GM10847 (cell line): ENCODE data around the gene IL27RA.
A peak's percentile ranks its signal among the peaks of the same experiment; 100 is the strongest.

ENCODE experiments used
- POLR2A ChIP-seq: IDR thresholded peaks from 2 replicates; pipeline ENCODE4 v1.6.1; 2011; ENCODE audit not compliant: insufficient read length; ENCODE audit errors: extremely low read depth

IL27RA gene

GRCh38 chr19:14006766-14007562 lies 24.6 kb upstream of the IL27RA start:
- peak; percentile 34 for TF ChIP-seq POLR2A

GRCh38 chr19:14012378-14012915 lies 19.1 kb upstream of the IL27RA start:
- TF ChIP-seq POLR2A, result no peak

GRCh38 chr19:14015524-14016035 lies 16.0 kb upstream of the IL27RA start:
- no peak for TF ChIP-seq POLR2A

DNA sequence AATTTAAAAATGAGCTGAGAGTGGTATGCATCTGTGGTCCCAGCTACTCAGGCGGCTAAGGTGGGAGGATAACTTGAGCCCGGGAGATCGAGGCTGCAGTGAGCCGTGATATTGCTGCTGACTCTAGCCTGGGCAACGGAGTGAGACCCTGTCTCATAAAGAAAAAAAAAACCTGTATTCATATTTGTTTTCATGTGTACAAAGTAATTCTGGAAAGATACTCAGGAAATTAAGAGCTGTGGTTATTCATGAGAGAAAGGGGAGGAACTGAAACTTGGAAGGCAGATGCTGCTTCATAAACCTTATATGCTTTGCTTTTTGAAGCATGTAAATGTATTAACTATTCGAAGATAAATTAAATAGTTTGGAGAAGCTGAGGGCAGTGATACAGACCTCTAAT lies 12.5 kb upstream of the IL27RA start:
- no peak for TF ChIP-seq POLR2A

DNA sequence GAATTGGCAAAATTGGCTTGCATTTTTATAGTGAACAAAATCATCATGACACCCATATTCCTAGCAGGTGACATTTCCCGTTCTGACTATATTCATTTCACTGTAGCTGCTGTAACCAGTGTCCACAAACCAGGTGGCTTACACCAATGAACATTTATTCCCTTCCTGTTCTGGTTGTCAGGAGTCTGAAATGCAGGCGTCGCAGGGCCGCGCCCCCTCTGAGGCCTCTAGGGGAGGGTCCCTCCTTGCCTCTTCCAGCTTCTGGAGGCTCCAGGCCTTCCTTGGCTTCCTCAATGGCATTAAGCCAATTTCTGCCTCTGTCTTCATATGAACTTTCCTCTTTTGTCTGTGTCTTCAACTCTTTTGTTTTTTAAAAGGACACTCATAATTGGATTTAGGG lies 10.1 kb upstream of the IL27RA start:
- TF ChIP-seq POLR2A, result no peak

GRCh38 chr19:14022469-14022868 lies 9.1 kb upstream of the IL27RA start:
- no peak for TF ChIP-seq POLR2A

DNA sequence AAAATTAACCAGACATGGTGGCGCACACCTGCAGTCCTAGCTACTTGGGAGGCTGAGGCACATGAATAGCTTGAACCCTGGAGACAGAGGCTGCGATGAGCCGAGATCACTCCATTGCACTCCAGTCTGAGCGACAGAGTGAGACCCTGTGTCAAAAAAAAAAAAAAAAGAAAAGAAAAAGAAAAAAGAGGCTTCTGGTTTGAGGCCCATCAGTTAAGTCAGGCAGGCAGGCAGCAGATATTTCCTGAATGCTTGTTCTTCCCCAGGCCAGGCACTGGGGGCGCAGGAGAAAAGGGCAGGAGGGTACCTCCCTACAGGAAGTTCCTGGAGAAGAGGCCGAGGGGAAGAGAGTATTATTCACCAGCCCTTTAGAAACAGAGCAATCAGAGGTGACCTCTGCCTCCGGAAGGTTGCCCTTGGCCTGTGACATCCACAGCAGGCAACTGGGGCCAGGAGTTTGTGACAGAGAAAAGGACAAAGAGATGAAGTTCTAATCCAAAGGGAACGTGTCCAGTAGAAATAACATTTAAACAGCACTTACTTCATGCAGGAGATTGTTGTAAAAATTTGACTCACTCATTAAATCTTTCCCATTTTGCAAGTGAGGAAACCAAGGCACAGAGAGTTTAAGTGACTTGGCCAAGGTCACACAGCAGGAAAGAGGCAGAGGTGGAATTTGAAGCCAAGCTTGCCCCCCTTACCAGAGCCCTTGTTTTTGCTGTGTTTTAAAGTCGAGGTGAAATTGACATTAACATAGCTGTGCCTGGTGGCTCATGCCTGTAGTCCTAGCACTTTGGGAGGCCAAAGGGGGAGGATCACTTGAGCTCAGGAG lies 7.9 kb upstream of the IL27RA start:
- no peak for TF ChIP-seq POLR2A

- no peak for TF ChIP-seq POLR2A
Measured at GRCh38 chr19:14027856-14028450, 3.6 kb upstream of the IL27RA start, which contains the start of gene RLN3. Gene RLN3 (plus strand): TSS chr19:14028148. CDS start chr19:14028205, 57 bp downstream.

GRCh38 chr19:14028901-14029300 lies 2.7 kb upstream of the IL27RA start:
- no peak for TF ChIP-seq POLR2A

DNA sequence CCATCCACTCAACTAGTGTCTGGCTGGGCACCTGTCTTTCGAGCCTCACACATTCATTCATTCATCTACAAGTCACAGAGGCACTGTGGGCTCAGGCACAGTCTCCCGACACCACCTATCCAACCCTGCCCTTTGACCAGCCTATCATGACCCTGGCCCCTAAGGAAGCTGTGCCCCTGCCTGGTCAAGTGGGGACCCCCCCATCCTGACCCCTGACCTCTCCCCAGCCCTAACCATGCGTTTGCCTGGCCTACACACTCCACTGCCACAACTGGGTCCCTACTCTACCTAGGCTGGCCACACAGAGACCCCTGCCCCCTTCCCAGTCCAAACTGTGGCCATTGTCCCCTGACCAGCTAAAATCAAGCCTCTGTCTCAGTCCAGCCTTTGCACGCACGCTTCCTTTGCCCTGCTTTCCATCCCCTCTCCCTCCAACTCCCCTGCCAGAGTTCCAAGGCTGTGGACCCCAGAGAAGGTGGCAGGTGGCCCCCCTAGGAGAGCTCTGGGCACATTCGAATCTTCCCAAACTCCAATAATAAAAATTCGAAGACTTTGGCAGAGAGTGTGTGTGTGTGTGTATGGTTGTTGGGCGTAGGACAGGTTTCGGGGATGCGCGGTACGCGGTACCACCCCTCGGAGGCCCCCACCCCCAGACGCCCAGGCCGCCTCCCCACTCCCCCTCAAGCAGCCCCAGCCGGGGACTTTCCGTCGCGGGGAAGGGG lies 404 bp upstream of the IL27RA start:
- TF ChIP-seq POLR2A, result no peak

- no peak for TF ChIP-seq POLR2A
Measured at GRCh38 chr19:14033946-14034345, 2.4 kb downstream of the IL27RA start.

DNA sequence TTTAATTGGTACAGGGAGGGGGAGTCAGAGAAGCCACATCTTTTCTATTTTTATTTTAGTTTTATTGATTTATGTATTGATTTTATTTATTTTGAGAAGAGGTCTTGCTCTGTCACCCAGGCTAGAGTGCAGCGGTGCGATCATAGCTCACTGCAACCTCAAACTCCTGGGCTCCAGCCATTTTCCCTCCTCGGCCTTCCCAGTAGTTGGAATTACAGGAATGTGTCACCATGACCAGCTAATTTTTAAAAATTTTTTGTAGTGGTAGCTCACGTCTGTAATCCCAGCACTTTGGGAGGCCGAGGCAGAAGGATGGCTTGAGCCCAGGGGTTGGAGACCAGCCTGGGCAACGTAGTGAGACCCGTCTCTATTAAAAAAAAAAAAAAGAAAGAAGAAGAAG lies 4.1 kb downstream of the IL27RA start:
- TF ChIP-seq POLR2A, result no peak

- TF ChIP-seq POLR2A, result no peak
Measured at GRCh38 chr19:14039181-14039580, 7.6 kb downstream of the IL27RA start.

DNA sequence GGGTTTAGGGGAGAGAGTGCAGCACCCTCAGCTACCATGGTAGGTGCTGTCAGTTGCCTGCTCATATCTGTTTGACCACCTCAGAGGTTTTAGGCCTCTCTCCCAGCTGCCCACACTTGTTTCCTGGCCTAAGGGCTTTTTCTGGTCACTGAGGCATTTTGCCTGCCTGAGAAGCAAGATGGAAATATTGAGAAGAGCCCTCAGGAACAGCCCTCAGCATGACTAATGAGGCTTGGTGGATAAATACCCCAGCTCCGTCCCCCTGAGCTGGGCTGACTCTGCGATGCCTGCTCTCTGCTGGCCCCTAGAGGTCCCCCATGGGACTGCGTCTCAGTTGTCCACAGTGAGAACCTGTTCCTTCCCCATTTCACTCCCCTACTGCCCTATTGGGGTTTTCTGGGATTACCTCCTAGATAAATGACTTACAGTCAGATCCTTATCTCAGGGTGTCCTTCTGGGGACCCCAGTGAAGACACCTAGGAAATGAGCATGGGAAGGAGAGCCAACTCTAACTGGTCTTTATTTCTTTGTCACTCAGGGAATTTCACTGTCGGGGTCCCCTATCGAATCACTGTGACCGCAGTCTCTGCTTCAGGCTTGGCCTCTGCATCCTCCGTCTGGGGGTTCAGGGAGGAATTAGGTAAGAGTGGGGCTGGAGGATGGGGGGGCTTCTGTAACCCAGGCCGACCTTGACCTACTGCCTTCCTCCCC lies 17.0 kb downstream of the IL27RA start:
- no peak for TF ChIP-seq POLR2A
